Neuronal stem cell (in vitro differentiated cells): Measurements from ENCODE around the gene IRF2. TPM values are rescaled to one million over a fixed set of nuclear protein-coding genes. Genes with fewer than 3 reads are reported as not detected.

Experiments used
- DNase-seq: peaks from one replicate; pipeline ENCODE4 v3.0.0-alpha.2; 2013; ENCODE audit warnings: low spot score
- H2AFZ ChIP-seq: one replicate; pipeline ENCODE4 v1.6.1; 2013; ENCODE audit warnings: mild to moderate bottlenecking, low read length, inconsistent platforms
- H2AK5ac ChIP-seq: 2 replicates; pipeline ENCODE4 v1.6.1; 2013; ENCODE audit warnings: low read depth, mild to moderate bottlenecking, inconsistent platforms, low read length, moderate library complexity, mixed read lengths
- H2BK120ac ChIP-seq: 2 replicates; pipeline ENCODE4 v1.6.1; 2013; ENCODE audit warnings: low read depth, mild to moderate bottlenecking, inconsistent platforms, low read length, moderate library complexity, mixed read lengths
- H2BK12ac ChIP-seq: one replicate; pipeline ENCODE4 v1.6.1; 2013; ENCODE audit warnings: low read length, inconsistent platforms
- H2BK15ac ChIP-seq: 2 replicates; pipeline ENCODE4 v1.6.1; 2013; ENCODE audit warnings: mild to moderate bottlenecking, low read length, inconsistent platforms, mixed read lengths
- H2BK5ac ChIP-seq: one replicate; pipeline ENCODE4 v1.6.1; 2013; ENCODE audit warnings: inconsistent platforms, mild to moderate bottlenecking, low read length, moderate library complexity
- H3K14ac ChIP-seq: one replicate; pipeline ENCODE4 v1.6.1; 2013; ENCODE audit warnings: low read length, inconsistent platforms
- H3K18ac ChIP-seq: 2 replicates; pipeline ENCODE4 v1.6.1; 2013; ENCODE audit warnings: low read length, inconsistent platforms
- H3K23ac ChIP-seq: 2 replicates; pipeline ENCODE4 v1.6.1; 2013; ENCODE audit warnings: low read depth, mild to moderate bottlenecking, mixed read lengths, low read length, inconsistent platforms; ENCODE audit not compliant: poor library complexity
- H3K27ac ChIP-seq: replicated peaks from 3 replicates; pipeline ENCODE4 v1.5.1; 2013; ENCODE audit warnings: low read length, inconsistent platforms
- H3K27me3 ChIP-seq, 3 experiments: 2 replicates each; pipeline ENCODE4 v1.6.1; 2013; ENCODE audit warnings: low read length in 3 of 3, mild to moderate bottlenecking in 2 of 3, inconsistent platforms in 1 of 3, low read depth in 1 of 3, mixed read lengths in 1 of 3, moderate library complexity in 1 of 3; ENCODE audit not compliant: control insufficient read depth in 3 of 3, insufficient read depth in 3 of 3
- H3K36me3 ChIP-seq, 2 donors: replicated peaks in 1 of 2; 2 replicates each; pipeline ENCODE4 v1.6.1; 2013; ENCODE audit warnings: low read length in 2 of 2; ENCODE audit not compliant: control insufficient read depth in 2 of 2, insufficient read depth in 2 of 2
- H3K4ac ChIP-seq: 2 replicates; pipeline ENCODE4 v1.6.1; 2013; ENCODE audit warnings: inconsistent platforms, mild to moderate bottlenecking, low read length, moderate library complexity
- H3K4me1 ChIP-seq, 2 donors: 1 replicate in 1 of 2; 2 replicates in 1 of 2; pipeline ENCODE4 v1.6.1; 2013; ENCODE audit warnings: low read length in 2 of 2, low read depth in 1 of 2; ENCODE audit not compliant: control insufficient read depth in 2 of 2, insufficient read depth in 1 of 2
- H3K4me2 ChIP-seq: one replicate; pipeline ENCODE4 v1.6.1; 2013; ENCODE audit warnings: mild to moderate bottlenecking, low read length, inconsistent platforms; ENCODE audit not compliant: insufficient read depth, poor library complexity, severe bottlenecking
- H3K4me3 ChIP-seq, 2 donors: 2 replicates each; pipeline ENCODE4 v1.5.1; 2013; ENCODE audit warnings: low read length in 2 of 2, mild to moderate bottlenecking in 2 of 2, inconsistent platforms in 1 of 2, moderate library complexity in 1 of 2
- H3K79me1 ChIP-seq: one replicate; pipeline ENCODE4 v1.6.1; 2013; ENCODE audit warnings: low read depth, mild to moderate bottlenecking, inconsistent platforms, low read length, moderate library complexity
- H3K9ac ChIP-seq: one replicate; pipeline ENCODE4 v1.6.1; 2013; ENCODE audit warnings: mild to moderate bottlenecking, low read depth, low read length, inconsistent platforms; ENCODE audit not compliant: poor library complexity
- H3K9me3 ChIP-seq, 2 donors: replicated peaks in 1 of 2; 2 replicates each; pipeline versions ENCODE3 to v1.6.1; 2013; ENCODE audit warnings: low read length in 2 of 2, mild to moderate bottlenecking in 2 of 2, inconsistent platforms in 1 of 2, low read depth in 1 of 2, mixed read lengths in 1 of 2, moderate library complexity in 1 of 2; ENCODE audit not compliant: control insufficient read depth in 2 of 2, insufficient read depth in 1 of 2
- H4K8ac ChIP-seq: one replicate; pipeline ENCODE4 v1.6.1; 2013; ENCODE audit warnings: low read depth, mild to moderate bottlenecking, inconsistent platforms, low read length, moderate library complexity
- H4K91ac ChIP-seq: one replicate; pipeline ENCODE4 v1.6.1; 2013; ENCODE audit warnings: low read length, low read depth, mild to moderate bottlenecking, inconsistent platforms; ENCODE audit not compliant: poor library complexity
- WGBS, 2 donors: extraction: QIAGEN DNeasy Blood & Tissue Kit; methylation state at CpG; one replicate each; pipeline ENCODE4 v1.1.7; 2013; ENCODE audit warnings: missing lambda C conversion rate in 2 of 2, mixed read lengths in 1 of 2; ENCODE audit not compliant: insufficient read length in 2 of 2, insufficient replicate concordance in 1 of 2; ENCODE audit errors: extremely low coverage in 2 of 2; 5-methylcytosine and 5-hydroxymethylcytosine counted together
- small RNA-seq: library from polyadenylated mRNA; stranded (forward); fragments of <200 nt; extraction: miRNeasy Mini kit (QIAGEN cat#:217004); gene quantifications from one replicate; pipeline ENCODE3, GENCODE V24; 2013; ENCODE audit not compliant: insufficient read depth

IRF2 gene

GRCh38 chr4:184337907-184338306 is 136.4 kb downstream of the IRF2 start:
- Histone ChIP-seq H2BK12ac (no peak overlapping the region), H2BK15ac (no peak overlapping the region), H3K79me1 (no peaks in the 10 kb centered on the region), H3K4me1 (peaks cover 0 to 2% of the 10 kb centered on the region in 2 donors), H3K27me3 (no peaks in the 10 kb centered on the region), H2AK5ac (no peak overlapping the region), H3K18ac (no peak overlapping the region), H3K36me3 (no peaks in the 10 kb centered on the region), H3K4me2 (no peak overlapping the region), H3K4ac (no peak overlapping the region), H3K9me3 (peaks cover 0 to 15% of the 10 kb centered on the region in 2 donors), H4K91ac (no peak overlapping the region), H3K23ac (no peak overlapping the region), H2BK5ac (no peak overlapping the region), H3K9ac (no peak overlapping the region), H3K4me3 (no peak overlapping the region), H4K8ac (no peak overlapping the region), H2BK120ac (no peak overlapping the region), H3K27ac (no peak overlapping the region), H2AFZ (no peak overlapping the region), H3K14ac (no peak overlapping the region)
- WGBS, 2 donors, result no CpG with 5 or more reads among the region's 1 CpG
- DNase-seq, result no peak

Small RNAs within 50 kb of the gene (small RNA-seq; reads per million reads assigned to genes)
- gene RF00152, result not detected
